ENCODE results near the gene SH3RF1. TPM values are rescaled to one million over a fixed set of nuclear protein-coding genes. Genes with fewer than 3 reads are reported as not detected.
A peak's percentile ranks its signal among the peaks of the same experiment; 100 is the strongest.

The SH3RF1 gene
- total and polyA plus RNA-seq, 2 experiments from 2014 or later, result 7.8 to 12.4 TPM

GRCh38 chr4:169269916-169270809 lies 593 bp downstream of the SH3RF1 start:
- Histone ChIP-seq H3F3A (replicated peaks; ENCODE audit: low read depth) (peaks cover 5% of the 10 kb centered on the region; the same call in 1 of the 2 replicates), H2AFZ (no peak overlapping the region), H4K20me1 (replicated peaks; ENCODE audit: insufficient read depth) (no peaks in the 10 kb centered on the region), H3K4me2 (peak overlapping the region; percentile 93), H3K36me3 (ENCODE audit: insufficient read depth) (no peaks in the 10 kb centered on the region), H3K27ac (ENCODE audit: low read depth) (0 out of 2 replicates have a peak overlapping the region, but pooled peaks have one; percentile 47), H3K9me2 (ENCODE audit: insufficient read depth) (no peaks in the 10 kb centered on the region), H3K79me2 (replicated peaks; ENCODE audit: insufficient read depth) (peaks cover 44% of the 10 kb centered on the region), H3K4me3 (peak overlapping the region; percentile 82), H3K4me1 (ENCODE audit: insufficient read depth) (peaks cover 48% of the 10 kb centered on the region), H3K27me3 (ENCODE audit: insufficient read depth) (peaks cover 4% of the 10 kb centered on the region)
- Mint-ChIP-seq H3K27me3 (ENCODE audit: insufficient read depth, low read depth, poor library complexity) (peaks cover 5% of the 10 kb centered on the region), H3K4me1 (peaks cover 34% of the 10 kb centered on the region), H3K9me3 (no peaks in the 10 kb centered on the region), H3K36me3 (ENCODE audit: low read depth) (peaks cover 3% of the 10 kb centered on the region; the same call in 1 of the 3 replicates), H3K27ac (0 out of 2 replicates have a peak overlapping the region, but pooled peaks have one; percentile 28), H3K4me3 (peak overlapping the region; percentile 87)
- DNase-seq (ENCODE audit: low spot score) (peak; percentile 70), ATAC-seq (peak; percentile 58)
- no peak for TF ChIP-seq CTCF (conservative IDR thresholded peaks at IDR 0.05; ENCODE audit: low read depth in 2 of 2)
- TF ChIP-seq ZNF331 (CRISPR knock-in tag; IDR thresholded peaks at IDR 0.05; ENCODE audit: low read depth), result no peak

GRCh38 chr4:169268951-169269760 lies 1.6 kb downstream of the SH3RF1 start:
- peaks cover 8% of the 10 kb centered on the region for H3K27me3 Mint-ChIP-seq (ENCODE audit: insufficient read depth, low read depth, poor library complexity)
- TF ChIP-seq EZH2 (IDR thresholded peaks at IDR 0.05; ENCODE audit: low read depth, unreplicated experiment) (no peak), STAT1 (IDR thresholded peaks at IDR 0.05; ENCODE audit: unreplicated experiment) (no peak), POLR2AphosphoS5 (IDR thresholded peaks at IDR 0.05; ENCODE audit: low read depth) (no peak), REST (IDR thresholded peaks at IDR 0.05; ENCODE audit: unreplicated experiment) (no peak), ZNF114 (CRISPR knock-in tag; IDR thresholded peaks at IDR 0.05) (no peak), CTCF (conservative IDR thresholded peaks at IDR 0.05; ENCODE audit: low read depth in 2 of 2) (no peak), EZH2phosphoT487 (IDR thresholded peaks at IDR 0.05; ENCODE audit: unreplicated experiment) (no peak)
- TF ChIP-seq, protein P1, sequence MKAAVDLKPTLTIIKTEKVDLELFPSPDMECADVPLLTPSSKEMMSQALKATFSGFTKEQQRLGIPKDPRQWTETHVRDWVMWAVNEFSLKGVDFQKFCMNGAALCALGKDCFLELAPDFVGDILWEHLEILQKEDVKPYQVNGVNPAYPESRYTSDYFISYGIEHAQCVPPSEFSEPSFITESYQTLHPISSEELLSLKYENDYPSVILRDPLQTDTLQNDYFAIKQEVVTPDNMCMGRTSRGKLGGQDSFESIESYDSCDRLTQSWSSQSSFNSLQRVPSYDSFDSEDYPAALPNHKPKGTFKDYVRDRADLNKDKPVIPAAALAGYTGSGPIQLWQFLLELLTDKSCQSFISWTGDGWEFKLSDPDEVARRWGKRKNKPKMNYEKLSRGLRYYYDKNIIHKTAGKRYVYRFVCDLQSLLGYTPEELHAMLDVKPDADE (IDR thresholded peaks at IDR 0.05), result no peak

More at GRCh38 chr4:169268951-169269760, 1.6 kb downstream of the SH3RF1 start:
- H3K4me3 ChIP-seq, result peak overlapping the region; percentile 82
- H3K36me3 ChIP-seq (ENCODE audit: insufficient read depth), result no peaks in the 10 kb centered on the region
- H3K36me3 Mint-ChIP-seq (ENCODE audit: low read depth), result peaks cover 13% of the 10 kb centered on the region
- no peaks in the 10 kb centered on the region for H4K20me1 ChIP-seq (replicated peaks; ENCODE audit: insufficient read depth)
- H3K9me3 Mint-ChIP-seq, result no peaks in the 10 kb centered on the region
- H3K4me1 Mint-ChIP-seq, result peaks cover 33% of the 10 kb centered on the region
- no peaks in the 10 kb centered on the region; the same call in 1 of the 2 replicates for H3K9me2 ChIP-seq (ENCODE audit: insufficient read depth)
- H2AFZ ChIP-seq, result no peak overlapping the region
- H3K4me3 Mint-ChIP-seq, result peak overlapping the region; percentile 87
- no peak for ATAC-seq
- no peak for DNase-seq (ENCODE audit: low spot score)
- H3F3A ChIP-seq (replicated peaks; ENCODE audit: low read depth), result peaks cover 5% of the 10 kb centered on the region; the same call in 1 of the 2 replicates
- no peak overlapping the region for H3K27ac ChIP-seq (ENCODE audit: low read depth)
- H3K27ac Mint-ChIP-seq, result no peak overlapping the region
- peaks cover 4% of the 10 kb centered on the region for H3K27me3 ChIP-seq (ENCODE audit: insufficient read depth)
- peak overlapping the region; percentile 93 for H3K4me2 ChIP-seq
- H3K4me1 ChIP-seq (ENCODE audit: insufficient read depth), result peaks cover 48% of the 10 kb centered on the region
- H3K79me2 ChIP-seq (replicated peaks; ENCODE audit: insufficient read depth), result peaks cover 54% of the 10 kb centered on the region

Measured in GM23338 (cell line).